GM12878 (cell line): Measurements from ENCODE around the gene COL24A1. TPM values are rescaled to one million over a fixed set of nuclear protein-coding genes. Genes with fewer than 3 reads are reported as not detected.

Experiments used
- FOS ChIP-seq: IDR thresholded peaks from 3 replicates; pipeline ENCODE4 v1.6.1; 2011; ENCODE audit warnings: borderline replicate concordance; ENCODE audit not compliant: insufficient read length; ENCODE audit errors: extremely low read depth
- NFYB ChIP-seq: IDR thresholded peaks from 2 replicates; pipeline ENCODE4 v1.6.1; 2011; ENCODE audit warnings: low read depth, mild to moderate bottlenecking, low read length, improper control_type of control experiment, moderate library complexity; ENCODE audit not compliant: insufficient read depth
- SP1 ChIP-seq: IDR thresholded peaks from one replicate; pipeline ENCODE4 v1.6.1; 2011; ENCODE audit warnings: low read depth, low read length
- TARDBP ChIP-seq: IDR thresholded peaks from 2 replicates; pipeline ENCODE4 v1.6.1; 2016; ENCODE audit warnings: borderline replicate concordance
- polyA plus RNA-seq, 11 experiments: library from polyadenylated mRNA; depleted of rRNA in 4 of 11; unstranded in 6 of 11; stranded (reverse) in 5 of 11; fragments of >200 nt; fragmentation: Nextera tagmentation in 4 of 11; fragmentation: Illumina TruSeq in 1 of 11; extraction: Ambion mirVana in 4 of 11; extraction: Trizol in 1 of 11; gene quantifications; 1 replicate in 1 of 11; 2 replicates in 10 of 11; pipeline versions ENCODE4 v1.2.1 to v1.2.3, GENCODE V29; 2011 to 2016; ENCODE audit warnings: inconsistent platforms in 2 of 11, missing spikeins in 2 of 11, low read depth in 1 of 11
- total RNA-seq, 4 experiments: library from RNA; depleted of rRNA in 3 of 4; stranded (reverse); fragments of >200 nt in 3 of 4; fragmentation: Illumina TruSeq in 1 of 4; extraction: Trizol in 1 of 4; gene quantifications; 2 replicates each; pipeline versions ENCODE4 v1.2.1 to v1.2.3, GENCODE V29; 2013 to 2021
- TF ChIP-seq, protein P1 (sequence below): fragments of 450-650 bp; IDR thresholded peaks from 2 replicates; pipeline ENCODE4 v1.6.1; 2017; ENCODE audit warnings: antibody characterized with exemption, mild to moderate bottlenecking, moderate library complexity
- TF ChIP-seq, protein P2 (sequence below): IDR thresholded peaks from 2 replicates; pipeline ENCODE4 v1.6.1; 2012; ENCODE audit warnings: mild to moderate bottlenecking, low read depth, low read length
- TF ChIP-seq, protein P3 (sequence below): fragments of 450-650 bp; IDR thresholded peaks from 2 replicates; pipeline ENCODE4 v1.6.1; 2017; ENCODE audit warnings: borderline replicate concordance
- TF ChIP-seq, protein P4 (sequence below): IDR thresholded peaks from 2 replicates; pipeline ENCODE4 v1.6.1; 2011; ENCODE audit warnings: borderline replicate concordance, low read depth, mild to moderate bottlenecking, moderate library complexity, mixed read lengths, low read length; ENCODE audit not compliant: insufficient read depth; ENCODE audit errors: extremely low read length

Gene COL24A1
- total and polyA plus RNA-seq, 10 of the 15 experiments (the other 5 are each of a cell fraction or from before 2014, with no cell fraction given), result 0.19 to 4.1 (median 2.0) TPM

DNA sequence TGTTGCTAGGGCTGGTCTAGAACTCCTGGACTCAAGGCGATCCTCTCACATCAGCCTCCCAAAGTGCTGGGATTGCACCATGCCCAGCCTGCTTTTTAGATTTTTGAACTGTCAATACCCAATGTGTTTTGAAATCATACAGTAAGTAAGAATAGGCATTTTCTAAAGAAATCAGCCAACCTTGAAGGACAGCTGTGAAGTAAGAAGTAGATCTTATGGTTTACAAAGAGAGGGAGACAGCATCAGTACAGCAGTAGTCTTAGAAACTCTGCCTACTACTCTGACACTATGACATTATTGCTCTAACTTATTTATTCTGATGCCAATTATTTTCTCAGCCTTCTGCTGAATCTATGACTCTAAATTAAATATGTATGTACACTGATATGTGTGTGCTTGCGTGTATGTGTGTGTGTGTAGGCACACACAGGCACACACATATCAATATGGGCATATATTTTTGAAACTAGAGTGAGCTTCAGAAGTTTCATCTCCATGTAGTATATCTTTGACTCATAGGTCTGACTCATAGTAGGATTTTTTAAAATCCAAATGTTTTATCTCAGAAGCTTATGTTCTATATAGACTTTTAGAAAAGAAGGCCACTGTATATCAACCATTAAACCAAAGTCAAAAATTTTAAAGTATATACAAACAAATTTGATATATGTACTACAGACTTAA is 140.4 kb downstream of the COL24A1 start (continued):
- TF ChIP-seq, protein P1, sequence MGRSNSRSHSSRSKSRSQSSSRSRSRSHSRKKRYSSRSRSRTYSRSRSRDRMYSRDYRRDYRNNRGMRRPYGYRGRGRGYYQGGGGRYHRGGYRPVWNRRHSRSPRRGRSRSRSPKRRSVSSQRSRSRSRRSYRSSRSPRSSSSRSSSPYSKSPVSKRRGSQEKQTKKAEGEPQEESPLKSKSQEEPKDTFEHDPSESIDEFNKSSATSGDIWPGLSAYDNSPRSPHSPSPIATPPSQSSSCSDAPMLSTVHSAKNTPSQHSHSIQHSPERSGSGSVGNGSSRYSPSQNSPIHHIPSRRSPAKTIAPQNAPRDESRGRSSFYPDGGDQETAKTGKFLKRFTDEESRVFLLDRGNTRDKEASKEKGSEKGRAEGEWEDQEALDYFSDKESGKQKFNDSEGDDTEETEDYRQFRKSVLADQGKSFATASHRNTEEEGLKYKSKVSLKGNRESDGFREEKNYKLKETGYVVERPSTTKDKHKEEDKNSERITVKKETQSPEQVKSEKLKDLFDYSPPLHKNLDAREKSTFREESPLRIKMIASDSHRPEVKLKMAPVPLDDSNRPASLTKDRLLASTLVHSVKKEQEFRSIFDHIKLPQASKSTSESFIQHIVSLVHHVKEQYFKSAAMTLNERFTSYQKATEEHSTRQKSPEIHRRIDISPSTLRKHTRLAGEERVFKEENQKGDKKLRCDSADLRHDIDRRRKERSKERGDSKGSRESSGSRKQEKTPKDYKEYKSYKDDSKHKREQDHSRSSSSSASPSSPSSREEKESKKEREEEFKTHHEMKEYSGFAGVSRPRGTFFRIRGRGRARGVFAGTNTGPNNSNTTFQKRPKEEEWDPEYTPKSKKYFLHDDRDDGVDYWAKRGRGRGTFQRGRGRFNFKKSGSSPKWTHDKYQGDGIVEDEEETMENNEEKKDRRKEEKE, result no peak
- no peak for TF ChIP-seq FOS
- TF ChIP-seq, protein P2, sequence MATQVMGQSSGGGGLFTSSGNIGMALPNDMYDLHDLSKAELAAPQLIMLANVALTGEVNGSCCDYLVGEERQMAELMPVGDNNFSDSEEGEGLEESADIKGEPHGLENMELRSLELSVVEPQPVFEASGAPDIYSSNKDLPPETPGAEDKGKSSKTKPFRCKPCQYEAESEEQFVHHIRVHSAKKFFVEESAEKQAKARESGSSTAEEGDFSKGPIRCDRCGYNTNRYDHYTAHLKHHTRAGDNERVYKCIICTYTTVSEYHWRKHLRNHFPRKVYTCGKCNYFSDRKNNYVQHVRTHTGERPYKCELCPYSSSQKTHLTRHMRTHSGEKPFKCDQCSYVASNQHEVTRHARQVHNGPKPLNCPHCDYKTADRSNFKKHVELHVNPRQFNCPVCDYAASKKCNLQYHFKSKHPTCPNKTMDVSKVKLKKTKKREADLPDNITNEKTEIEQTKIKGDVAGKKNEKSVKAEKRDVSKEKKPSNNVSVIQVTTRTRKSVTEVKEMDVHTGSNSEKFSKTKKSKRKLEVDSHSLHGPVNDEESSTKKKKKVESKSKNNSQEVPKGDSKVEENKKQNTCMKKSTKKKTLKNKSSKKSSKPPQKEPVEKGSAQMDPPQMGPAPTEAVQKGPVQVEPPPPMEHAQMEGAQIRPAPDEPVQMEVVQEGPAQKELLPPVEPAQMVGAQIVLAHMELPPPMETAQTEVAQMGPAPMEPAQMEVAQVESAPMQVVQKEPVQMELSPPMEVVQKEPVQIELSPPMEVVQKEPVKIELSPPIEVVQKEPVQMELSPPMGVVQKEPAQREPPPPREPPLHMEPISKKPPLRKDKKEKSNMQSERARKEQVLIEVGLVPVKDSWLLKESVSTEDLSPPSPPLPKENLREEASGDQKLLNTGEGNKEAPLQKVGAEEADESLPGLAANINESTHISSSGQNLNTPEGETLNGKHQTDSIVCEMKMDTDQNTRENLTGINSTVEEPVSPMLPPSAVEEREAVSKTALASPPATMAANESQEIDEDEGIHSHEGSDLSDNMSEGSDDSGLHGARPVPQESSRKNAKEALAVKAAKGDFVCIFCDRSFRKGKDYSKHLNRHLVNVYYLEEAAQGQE, result no peak
- TF ChIP-seq, protein P3, sequence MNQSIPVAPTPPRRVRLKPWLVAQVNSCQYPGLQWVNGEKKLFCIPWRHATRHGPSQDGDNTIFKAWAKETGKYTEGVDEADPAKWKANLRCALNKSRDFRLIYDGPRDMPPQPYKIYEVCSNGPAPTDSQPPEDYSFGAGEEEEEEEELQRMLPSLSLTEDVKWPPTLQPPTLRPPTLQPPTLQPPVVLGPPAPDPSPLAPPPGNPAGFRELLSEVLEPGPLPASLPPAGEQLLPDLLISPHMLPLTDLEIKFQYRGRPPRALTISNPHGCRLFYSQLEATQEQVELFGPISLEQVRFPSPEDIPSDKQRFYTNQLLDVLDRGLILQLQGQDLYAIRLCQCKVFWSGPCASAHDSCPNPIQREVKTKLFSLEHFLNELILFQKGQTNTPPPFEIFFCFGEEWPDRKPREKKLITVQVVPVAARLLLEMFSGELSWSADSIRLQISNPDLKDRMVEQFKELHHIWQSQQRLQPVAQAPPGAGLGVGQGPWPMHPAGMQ, result no peak
- TF ChIP-seq NFYB, result no peak
- TF ChIP-seq, protein P4, sequence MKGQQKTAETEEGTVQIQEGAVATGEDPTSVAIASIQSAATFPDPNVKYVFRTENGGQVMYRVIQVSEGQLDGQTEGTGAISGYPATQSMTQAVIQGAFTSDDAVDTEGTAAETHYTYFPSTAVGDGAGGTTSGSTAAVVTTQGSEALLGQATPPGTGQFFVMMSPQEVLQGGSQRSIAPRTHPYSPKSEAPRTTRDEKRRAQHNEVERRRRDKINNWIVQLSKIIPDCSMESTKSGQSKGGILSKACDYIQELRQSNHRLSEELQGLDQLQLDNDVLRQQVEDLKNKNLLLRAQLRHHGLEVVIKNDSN, result no peak
- no peak for TF ChIP-seq TARDBP
- no peak for TF ChIP-seq SP1
